ENCODE measurements around the gene DCDC2B.
"Not testable (repeated sequence)": the region's sequence is repeated elsewhere in the genome, so short reads cannot be mapped to it uniquely, and the experiment has no call there.

Gene DCDC2B

DNA sequence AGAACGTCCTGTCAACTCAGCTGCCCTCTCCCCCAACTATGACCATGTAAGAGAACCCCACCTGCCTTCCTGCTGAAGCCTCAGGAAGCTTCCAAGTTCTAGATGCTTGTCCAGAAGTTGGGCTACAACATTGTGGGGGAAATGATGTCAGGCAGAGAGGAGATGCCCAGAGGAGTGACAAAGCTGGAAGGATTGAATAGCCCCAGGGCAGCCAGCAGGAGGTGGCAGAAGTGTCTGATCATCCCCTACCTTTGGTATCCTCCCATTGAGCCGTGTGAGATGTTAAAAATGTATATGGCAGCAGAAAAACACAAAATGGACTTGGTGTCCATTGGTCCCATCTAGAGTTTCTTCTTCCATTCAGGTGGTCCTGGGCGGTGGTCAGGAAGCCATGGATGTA is 19.9 kb downstream of the DCDC2B start:
- no peak for DNase-seq

DNA sequence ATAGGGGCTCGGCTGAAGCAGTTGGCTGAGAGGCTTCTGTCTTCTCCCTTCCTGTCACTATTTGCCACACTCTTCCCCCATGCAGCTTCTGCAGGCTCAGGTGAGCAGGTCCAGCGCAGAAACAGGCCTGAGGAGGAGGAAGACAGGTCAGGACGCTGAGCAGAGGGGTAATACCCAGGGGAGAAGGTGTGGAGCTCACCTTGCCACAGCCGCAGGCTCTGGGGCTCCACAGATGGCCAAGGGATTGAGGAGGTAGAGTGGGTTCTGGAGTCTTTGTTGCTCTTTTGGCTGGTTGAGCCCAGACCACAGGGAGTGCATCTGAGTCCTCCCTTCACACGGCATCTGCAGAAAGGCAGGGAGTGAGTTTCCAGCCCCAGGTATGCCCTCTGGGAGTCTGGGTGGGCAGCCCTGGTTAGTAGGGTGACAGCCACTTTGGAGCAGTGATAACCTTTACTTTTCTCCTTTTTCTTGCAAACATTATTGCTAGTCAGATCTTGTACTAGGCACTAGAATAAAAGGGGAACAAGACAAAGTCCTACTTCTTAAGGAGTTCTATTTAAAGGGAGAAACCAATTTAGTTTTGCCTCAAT is 23.0 kb downstream of the DCDC2B start:
- DNase-seq, result no peak

GRCh38 chr1:32232558-32233304 is 23.8 kb downstream of the DCDC2B start:
- DNase-seq, result no peak

DNA sequence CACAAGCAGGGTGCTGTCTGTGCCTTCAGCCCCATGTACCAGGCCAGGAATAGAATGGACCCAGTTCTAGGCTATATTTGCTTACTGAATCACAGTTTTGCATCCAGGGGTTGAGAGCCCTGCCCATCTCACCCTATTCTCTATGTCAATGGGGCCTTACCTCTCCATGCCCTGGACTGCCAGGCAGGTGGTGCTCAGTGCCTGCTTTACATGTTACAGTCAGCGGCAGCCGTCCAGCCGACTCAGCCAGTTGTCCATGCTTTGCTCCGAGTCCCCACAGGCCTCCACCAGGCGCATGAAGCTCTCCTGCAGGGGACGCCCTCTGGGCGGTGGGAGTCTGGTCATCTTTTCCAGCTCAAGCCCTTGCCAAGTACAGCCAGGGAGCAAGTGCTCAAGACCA is 25.9 kb downstream of the DCDC2B start:
- no peak for DNase-seq

- no peak for DNase-seq
Measured at GRCh38 chr1:32239337-32239736, 30.4 kb downstream of the DCDC2B start.

DNA sequence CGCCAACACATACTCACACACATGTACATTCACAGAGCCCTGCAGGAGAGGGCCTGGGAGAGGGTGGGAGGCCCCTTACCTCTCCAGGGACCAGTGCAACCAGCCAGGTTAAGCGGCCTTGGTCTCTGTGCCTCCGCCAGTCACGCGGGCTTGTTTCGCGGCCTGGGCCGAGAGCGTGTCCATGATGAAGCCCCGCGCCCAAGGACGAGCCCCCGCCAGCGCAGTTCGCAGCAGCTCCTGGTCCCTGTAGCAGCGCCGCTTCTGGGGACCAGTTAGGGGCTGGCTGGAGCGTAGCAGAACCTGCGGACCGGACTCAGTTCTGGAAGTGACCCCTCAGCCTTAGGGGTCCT is 30.9 kb downstream of the DCDC2B start:
- no peak for DNase-seq

GRCh38 chr1:32240140-32240951 is 31.5 kb downstream of the DCDC2B start:
- DNase-seq, result peak; percentile 57

- DNase-seq, result peak; percentile 48
Measured at GRCh38 chr1:32241001-32241763, 32.3 kb downstream of the DCDC2B start.

DNA sequence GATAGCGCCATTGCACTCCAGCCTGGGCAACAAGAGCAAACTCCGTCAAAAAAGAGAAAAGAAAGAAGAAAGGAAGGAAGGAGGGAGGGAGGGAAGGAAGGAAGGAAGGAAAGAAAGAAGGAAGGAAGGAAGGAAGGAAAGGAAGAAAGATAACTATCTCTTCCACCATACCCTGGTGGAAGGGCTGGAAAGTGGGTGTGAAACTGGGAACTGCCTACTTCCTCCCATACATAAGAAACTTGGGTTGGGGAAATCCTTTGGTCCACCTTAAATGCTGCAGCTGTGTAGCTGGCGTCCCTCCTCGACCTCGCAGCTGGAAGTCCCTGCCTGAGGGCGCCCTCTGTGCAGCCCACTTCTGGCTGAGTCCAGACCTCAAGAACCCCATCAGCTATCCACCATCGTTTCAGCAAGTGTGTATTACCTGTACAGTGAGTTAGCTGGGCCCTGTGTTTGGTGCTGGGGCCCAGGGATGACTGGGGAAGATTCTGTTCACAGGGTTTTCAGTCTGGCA is 33.5 kb downstream of the DCDC2B start:
- no peak for DNase-seq

DNA sequence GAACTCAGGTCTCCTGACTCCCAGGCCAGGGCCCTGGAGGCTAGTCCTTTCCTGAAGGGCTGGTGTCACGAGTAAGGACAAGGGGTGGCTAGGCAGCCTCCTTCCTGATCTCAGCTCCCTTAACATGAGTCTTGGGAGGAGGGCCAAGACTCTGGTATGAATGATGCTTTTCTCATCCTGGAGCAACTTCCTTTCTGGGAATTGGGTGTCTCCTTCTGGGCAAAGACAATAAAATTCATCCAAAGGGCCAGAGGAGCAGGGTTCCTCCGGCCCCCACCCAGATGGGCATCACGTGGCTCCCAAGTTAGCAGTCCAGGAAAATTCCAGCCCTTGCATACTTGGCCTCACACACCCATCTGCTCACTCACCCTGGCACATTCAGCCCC is 38.0 kb downstream of the DCDC2B start, which contains the start of gene FAM167B:
Gene FAM167B (plus strand): TSS at position 335 of the 386 bp plus-strand sequence. CDS start 200 bp downstream, outside the sequence.
- DNase-seq, result no peak

DNA sequence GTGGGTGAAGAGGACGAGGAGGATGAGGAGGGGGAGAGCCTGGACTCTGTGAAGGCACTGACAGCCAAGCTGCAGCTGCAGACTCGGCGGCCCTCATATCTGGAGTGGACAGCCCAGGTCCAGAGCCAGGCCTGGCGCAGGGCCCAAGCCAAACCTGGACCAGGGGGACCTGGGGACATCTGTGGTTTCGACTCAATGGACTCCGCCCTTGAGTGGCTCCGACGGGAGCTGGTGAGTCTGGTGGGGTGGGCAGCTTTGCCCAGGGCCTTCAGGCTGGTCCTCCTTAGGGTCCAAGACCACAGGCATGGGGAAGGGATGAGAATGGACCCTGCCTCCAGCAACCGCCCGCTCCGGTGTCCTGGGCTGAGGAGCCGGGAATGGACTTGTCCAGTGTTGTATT is 38.6 kb downstream of the DCDC2B start:
- DNase-seq, result no peak

- DNase-seq, result peak; percentile 91
Measured at GRCh38 chr1:32247983-32248889, 39.3 kb downstream of the DCDC2B start.

GRCh38 chr1:32249831-32250525 is 41.1 kb downstream of the DCDC2B start:
- DNase-seq, result peak; percentile 83

- peak; percentile 85 for DNase-seq
Measured at GRCh38 chr1:32250893-32251716, 42.2 kb downstream of the DCDC2B start, which contains the start of gene LCK. Gene LCK, plus strand, starts transcription at chr1:32251265. Its CDS starts 23,065 bp downstream, at chr1:32274330.

DNA sequence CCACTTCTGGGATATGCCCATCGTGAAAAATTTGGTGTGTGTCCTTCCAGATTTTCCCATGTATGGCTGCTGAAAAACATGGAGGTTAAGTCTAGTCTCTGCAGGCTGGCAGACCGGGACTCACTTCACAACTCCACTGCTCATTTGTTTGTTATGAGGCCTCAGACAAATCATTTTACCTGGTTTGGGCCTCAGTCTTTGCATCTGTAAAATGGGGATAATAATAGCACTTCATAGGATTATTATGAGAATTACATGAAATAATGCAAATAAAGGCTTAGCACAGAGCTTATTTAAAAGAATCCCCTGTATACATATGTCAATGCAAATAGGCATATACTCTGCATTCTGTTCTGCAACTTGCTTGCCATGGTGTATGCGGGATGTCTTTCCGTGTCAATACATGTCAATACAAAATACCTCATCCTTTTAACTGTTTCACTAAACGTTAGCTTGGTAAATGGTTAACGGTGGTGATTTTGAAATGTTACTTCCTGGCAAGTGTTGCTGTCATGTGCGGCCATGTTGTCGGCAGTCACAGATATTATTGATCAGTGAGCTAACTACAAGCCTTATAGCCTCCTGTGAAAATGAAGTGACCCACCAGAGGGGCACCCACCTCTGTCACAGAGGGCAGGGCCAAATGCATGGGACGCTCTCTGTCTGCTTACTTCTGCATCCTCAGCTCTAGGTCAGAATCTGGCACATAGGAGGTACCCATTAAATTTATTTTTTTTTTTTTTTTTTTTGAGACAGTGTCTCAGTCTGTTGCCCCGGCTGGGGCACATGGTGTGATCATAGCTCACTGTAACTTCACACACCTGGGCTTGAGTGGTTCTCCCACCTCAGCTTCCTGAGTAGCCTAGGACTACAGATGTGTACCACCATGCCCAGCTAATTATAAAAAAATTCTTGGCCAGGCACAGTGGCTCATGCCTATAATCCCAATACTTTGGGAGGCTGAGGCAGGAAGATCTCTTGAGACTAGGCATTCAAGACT is 46.5 kb downstream of the DCDC2B start:
- no peak for DNase-seq

DNA sequence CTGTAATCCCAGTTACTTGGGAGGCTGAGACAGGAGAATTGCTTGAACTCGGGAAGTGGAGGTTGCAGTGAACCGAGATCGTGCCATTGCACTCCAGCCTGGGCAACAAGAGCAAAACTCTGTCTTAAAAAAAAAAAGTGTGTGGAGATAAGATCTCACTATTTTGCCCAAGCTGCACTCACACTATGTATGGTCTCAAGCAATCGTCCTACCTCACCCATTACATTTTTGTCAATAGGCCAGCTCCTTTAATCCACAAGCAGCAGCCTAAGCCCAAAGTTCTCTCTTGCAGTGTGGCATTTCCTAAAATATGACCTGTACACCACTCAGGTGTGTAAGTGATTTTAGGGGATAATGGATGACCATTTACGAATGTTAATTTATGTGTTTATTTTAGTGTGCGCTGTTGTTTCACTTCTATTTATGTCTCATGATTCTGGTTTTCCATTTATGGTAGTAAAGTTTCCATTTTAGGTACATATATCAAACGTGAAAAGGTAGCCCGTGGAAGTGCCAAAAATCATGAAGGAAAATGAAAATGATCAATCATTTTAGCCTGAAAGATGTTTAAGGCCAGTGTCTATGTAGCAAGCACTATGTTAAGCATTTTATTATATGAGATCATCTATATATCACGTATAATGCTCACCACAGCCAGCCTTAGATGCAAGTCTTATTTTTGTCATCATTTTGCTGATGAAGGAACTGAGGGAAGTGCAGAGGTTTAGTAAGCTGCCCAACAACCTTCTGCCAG is 47.8 kb downstream of the DCDC2B start:
- no peak for DNase-seq

GRCh38 chr1:32257227-32257508 is 48.3 kb downstream of the DCDC2B start:
- no peak for DNase-seq

- DNase-seq, result not testable (repeated sequence)
Measured at GRCh38 chr1:32263236-32263593, 54.3 kb downstream of the DCDC2B start.
